Upper lobe of left lung (tissue), 6 donors: ENCODE measurements around the gene SFTPA2. TPM values are rescaled to one million over a fixed set of nuclear protein-coding genes. Genes with fewer than 3 reads are reported as not detected.
A peak's percentile ranks its signal among the peaks of the same experiment; 100 is the strongest.
"Not testable (repeated sequence)": the region's sequence is repeated elsewhere in the genome, so short reads cannot be mapped to it uniquely, and the experiment has no call there.

Experiments used
- ATAC-seq, 2 donors: fragments of 200-7000 bp; cut with Tn5 transposase; one replicate each; pipeline ENCODE4 v1.9.1; 2022; ENCODE audit warnings: mild to moderate bottlenecking in 2 of 2, moderate library complexity in 2 of 2; ENCODE audit not compliant: low FRiP score in 2 of 2
- DNase-seq, 2 donors: peaks; one replicate each; pipeline ENCODE4 v3.0.0-alpha.2; 2019 to 2020
- H3K27ac ChIP-seq, 4 donors: fragments of 200-600 bp; sonication (generic); one replicate each; pipeline ENCODE4 v1.5.1; 2016 to 2019
- H3K27me3 ChIP-seq, 4 donors: fragments of 200-600 bp; sonication (generic); one replicate each; pipeline ENCODE4 v1.5.1; 2017 to 2019
- H3K36me3 ChIP-seq, 4 donors: fragments of 200-600 bp; sonication (generic); one replicate each; pipeline ENCODE4 v1.5.1; 2016 to 2019
- H3K4me1 ChIP-seq, 4 donors: fragments of 200-600 bp; sonication (generic); one replicate each; pipeline ENCODE4 v1.5.1; 2018 to 2019
- H3K4me3 ChIP-seq, 4 donors: fragments of 200-600 bp; sonication (generic); one replicate each; pipeline ENCODE4 v1.5.1; 2017 to 2019; ENCODE audit warnings: mild to moderate bottlenecking in 2 of 4, moderate library complexity in 1 of 4
- H3K9me3 ChIP-seq, 4 donors: fragments of 200-600 bp; sonication (generic); one replicate each; pipeline ENCODE4 v1.5.1; 2018 to 2019
- EP300 ChIP-seq, 4 donors: sonication (generic); formaldehyde crosslinking; IDR thresholded peaks; one replicate each; pipeline ENCODE4 v1.5.1; 2017; ENCODE audit warnings: antibody characterized with exemption in 4 of 4, control low read depth in 2 of 4
- POLR2A ChIP-seq, 4 donors: fragments of 450-650 bp; IDR thresholded peaks; one replicate each; pipeline ENCODE4 v1.5.1; 2016 to 2017; ENCODE audit warnings: antibody characterized with exemption in 4 of 4, mild to moderate bottlenecking in 2 of 4
- POLR2AphosphoS5 ChIP-seq, 2 donors: sonication (generic); formaldehyde crosslinking; IDR thresholded peaks; one replicate each; pipeline ENCODE4 v1.5.1; 2017; ENCODE audit warnings: antibody characterized with exemption in 2 of 2
- WGBS, 2 donors: methylation state at CpG; one replicate each; pipeline ENCODE4 v1.1.5; 2017 to 2018; 5-methylcytosine and 5-hydroxymethylcytosine counted together
- total RNA-seq, 6 donors: library from RNA; depleted of rRNA in 4 of 6; stranded (reverse); fragments of >200 nt in 4 of 6; gene quantifications; one replicate each; pipeline versions ENCODE4 v1.1.0 to v1.2.1, GENCODE V29; 2016 to 2021
- TF ChIP-seq, protein P1 (sequence below), 6 experiments: fragments of 450-650 bp in 4 of 6; fragments of 200-600 bp in 2 of 6; sonication (generic) in 2 of 6; IDR thresholded peaks; one replicate each; pipeline ENCODE4 v1.5.1; 2016 to 2019; ENCODE audit warnings: antibody characterized with exemption in 6 of 6
- donor health status: DM: no; HTN: no; CAD: no; lungs with moderate emphysema.
- donor health status: DM: no; HTN: yes; CAD: no; lungs with severe emphysema.

SFTPA2 gene
- total RNA-seq, 6 donors from 2014 or later = 9,072 to 22,500 (median 12,135) TPM

DNA sequence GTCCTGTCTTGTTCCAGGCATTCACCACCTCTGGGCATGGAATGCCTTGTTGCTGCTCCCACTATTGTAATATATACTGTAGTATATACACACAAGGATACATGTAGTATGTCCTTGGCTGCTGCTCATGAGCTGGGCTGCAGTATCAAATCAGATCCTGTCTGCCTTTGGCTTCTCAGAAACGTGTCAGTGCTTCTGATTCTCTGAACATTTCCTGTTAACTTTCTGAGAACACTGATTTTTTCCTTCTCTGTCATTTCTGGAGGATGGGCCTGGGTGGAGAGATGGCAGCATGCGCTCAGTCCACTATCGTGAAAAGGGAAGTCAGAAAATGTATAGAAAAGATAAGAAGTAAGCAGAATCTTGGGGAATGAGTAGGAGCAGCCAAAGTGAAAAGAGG lies 12.2 kb downstream of the SFTPA2 start:
- no peak for DNase-seq
- no peak overlapping the region for H3K27ac ChIP-seq
- ATAC-seq = no peak
- H3K4me1 ChIP-seq = no peaks in the 10 kb centered on the region
- H3K27me3 ChIP-seq = no peaks in the 10 kb centered on the region
- H3K9me3 ChIP-seq = no peaks in the 10 kb centered on the region
- TF ChIP-seq POLR2AphosphoS5 (IDR thresholded peaks at IDR 0.05) (no peak), POLR2A (IDR thresholded peaks at IDR 0.05) (no peak), EP300 (IDR thresholded peaks at IDR 0.05) (no peak)
- TF ChIP-seq, protein P1, sequence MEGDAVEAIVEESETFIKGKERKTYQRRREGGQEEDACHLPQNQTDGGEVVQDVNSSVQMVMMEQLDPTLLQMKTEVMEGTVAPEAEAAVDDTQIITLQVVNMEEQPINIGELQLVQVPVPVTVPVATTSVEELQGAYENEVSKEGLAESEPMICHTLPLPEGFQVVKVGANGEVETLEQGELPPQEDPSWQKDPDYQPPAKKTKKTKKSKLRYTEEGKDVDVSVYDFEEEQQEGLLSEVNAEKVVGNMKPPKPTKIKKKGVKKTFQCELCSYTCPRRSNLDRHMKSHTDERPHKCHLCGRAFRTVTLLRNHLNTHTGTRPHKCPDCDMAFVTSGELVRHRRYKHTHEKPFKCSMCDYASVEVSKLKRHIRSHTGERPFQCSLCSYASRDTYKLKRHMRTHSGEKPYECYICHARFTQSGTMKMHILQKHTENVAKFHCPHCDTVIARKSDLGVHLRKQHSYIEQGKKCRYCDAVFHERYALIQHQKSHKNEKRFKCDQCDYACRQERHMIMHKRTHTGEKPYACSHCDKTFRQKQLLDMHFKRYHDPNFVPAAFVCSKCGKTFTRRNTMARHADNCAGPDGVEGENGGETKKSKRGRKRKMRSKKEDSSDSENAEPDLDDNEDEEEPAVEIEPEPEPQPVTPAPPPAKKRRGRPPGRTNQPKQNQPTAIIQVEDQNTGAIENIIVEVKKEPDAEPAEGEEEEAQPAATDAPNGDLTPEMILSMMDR (IDR thresholded peaks at IDR 0.05) = no peak
- no peak overlapping the region for H3K4me3 ChIP-seq
- no peaks in the 10 kb centered on the region for H3K36me3 ChIP-seq
- WGBS, 2 donors = 54 to 57% methylated on average over 3 of the region's 3 CpGs

DNA sequence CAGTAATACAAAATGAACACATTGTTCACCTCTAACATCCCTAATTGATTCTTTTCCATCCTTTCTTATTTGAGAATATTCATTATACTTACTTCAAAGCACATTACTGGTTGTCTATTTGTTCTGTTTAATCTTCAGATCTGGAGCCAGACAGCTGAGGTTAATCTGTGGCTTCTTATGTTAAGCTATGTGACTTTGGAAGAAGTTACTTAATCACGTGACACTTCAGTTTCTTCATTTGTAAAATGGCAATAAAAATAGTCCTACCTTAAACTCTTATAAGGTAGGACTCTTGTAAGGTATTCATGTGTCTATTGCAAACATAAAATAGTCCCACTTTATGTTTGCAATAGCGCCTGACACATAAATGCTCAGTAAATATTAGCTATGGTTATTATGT lies 13.1 kb downstream of the SFTPA2 start:
- H3K9me3 ChIP-seq, H3K4me3 ChIP-seq, H3K27me3 ChIP-seq, ATAC-seq, DNase-seq, H3K36me3 ChIP-seq, H3K27ac ChIP-seq, H3K4me1 ChIP-seq: not testable (repeated sequence)
- 31 to 71% methylated on average over 2 of the region's 2 CpGs for WGBS, 2 donors

DNA sequence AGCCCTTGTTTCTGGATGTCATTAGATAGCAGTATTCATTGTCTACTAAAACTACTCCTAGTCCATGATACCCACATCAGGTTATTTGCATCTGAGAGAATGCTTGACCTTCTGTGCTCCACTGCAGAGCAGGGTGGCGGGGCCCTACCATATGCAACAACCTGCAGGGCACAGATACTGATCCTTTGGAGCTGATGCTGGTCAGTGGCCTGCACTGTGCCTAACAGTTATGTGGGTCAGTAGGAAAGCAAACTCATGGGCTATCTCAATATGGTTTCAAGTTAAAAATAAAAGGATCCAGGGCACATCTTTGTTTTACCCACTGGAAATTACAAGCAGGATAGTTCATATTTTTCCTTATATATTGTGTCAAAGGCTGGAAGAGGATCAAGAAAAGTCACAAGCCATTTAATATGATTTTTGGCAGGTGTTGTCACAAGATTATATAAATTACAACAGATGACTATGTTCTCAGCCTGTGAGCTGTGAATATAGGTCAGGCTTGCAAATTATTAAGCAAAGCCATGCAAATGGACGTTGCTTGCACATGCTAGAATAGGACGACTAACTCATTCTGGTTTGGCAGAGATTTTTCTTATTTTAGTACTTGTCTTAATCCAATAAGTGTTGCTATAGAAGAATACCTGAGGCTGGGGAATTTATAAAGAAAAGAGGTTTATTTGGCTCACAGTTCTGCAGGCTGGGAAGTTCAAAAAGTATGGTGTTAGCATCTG lies 15.1 kb downstream of the SFTPA2 start:
- not testable (repeated sequence) for H3K36me3 ChIP-seq, H3K27ac ChIP-seq, H3K27me3 ChIP-seq, ATAC-seq, H3K4me1 ChIP-seq, H3K9me3 ChIP-seq, DNase-seq, H3K4me3 ChIP-seq
- WGBS, 2 donors = 82% methylated on average over 3 of the region's 3 CpGs

DNA sequence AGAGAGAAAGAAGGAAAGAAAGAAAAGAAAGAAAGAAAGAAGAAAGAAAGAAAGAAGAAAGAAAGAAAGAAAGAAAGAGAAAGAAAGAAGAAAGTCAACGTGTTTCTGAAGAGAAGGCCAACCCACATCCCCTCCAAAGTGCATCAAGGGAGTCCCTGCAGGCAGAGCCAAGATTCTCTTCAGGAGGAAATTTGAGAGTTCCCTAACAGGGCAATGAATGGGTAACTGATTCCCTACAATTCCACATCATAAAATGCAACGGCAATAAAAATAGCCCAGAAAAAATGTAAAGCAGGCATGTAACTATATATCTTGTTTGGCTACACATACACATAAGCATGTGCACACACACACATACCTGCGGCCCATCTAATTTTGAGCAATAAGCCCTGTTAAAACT lies 15.8 kb downstream of the SFTPA2 start:
- H3K27ac ChIP-seq, H3K4me3 ChIP-seq, H3K9me3 ChIP-seq, H3K36me3 ChIP-seq, H3K4me1 ChIP-seq, ATAC-seq, DNase-seq, H3K27me3 ChIP-seq: not testable (repeated sequence)
- 90 to 91% methylated on average over 3 of the region's 3 CpGs for WGBS, 2 donors

DNA sequence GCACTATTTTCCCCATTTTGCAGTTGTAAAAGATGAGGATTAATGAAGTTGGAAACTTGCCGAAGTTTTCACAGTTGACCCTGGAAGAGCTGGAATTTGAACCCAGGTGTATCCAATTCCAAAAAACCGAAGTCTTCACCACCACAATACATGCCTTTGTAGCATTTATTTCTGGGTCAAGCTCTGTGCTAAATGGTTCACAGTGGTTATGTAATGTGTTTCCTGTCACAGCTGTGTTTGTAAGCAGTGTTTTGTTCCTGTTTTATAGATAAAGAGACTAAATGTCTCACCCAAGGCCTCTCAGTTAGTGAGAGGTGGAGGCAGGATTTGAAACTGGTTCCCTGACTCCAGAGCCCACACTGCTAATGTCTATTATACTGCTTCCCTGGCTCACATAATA lies 17.6 kb downstream of the SFTPA2 start:
- no peaks in the 10 kb centered on the region for H3K27me3 ChIP-seq
- WGBS, 2 donors = 40 to 52% methylated on average over 2 of the region's 2 CpGs
- no peaks in the 10 kb centered on the region for H3K36me3 ChIP-seq
- H3K4me1 ChIP-seq = no peaks in the 10 kb centered on the region
- H3K27ac ChIP-seq = no peak overlapping the region
- ATAC-seq (peak in 1 of 2 donors; percentile 32), DNase-seq (no peak)
- TF ChIP-seq POLR2AphosphoS5 (IDR thresholded peaks at IDR 0.05) (no peak), EP300 (IDR thresholded peaks at IDR 0.05) (no peak), POLR2A (IDR thresholded peaks at IDR 0.05) (no peak)
- TF ChIP-seq, protein P1 (IDR thresholded peaks at IDR 0.05) = no peak
- no peaks in the 10 kb centered on the region for H3K9me3 ChIP-seq
- no peak overlapping the region for H3K4me3 ChIP-seq

DNA sequence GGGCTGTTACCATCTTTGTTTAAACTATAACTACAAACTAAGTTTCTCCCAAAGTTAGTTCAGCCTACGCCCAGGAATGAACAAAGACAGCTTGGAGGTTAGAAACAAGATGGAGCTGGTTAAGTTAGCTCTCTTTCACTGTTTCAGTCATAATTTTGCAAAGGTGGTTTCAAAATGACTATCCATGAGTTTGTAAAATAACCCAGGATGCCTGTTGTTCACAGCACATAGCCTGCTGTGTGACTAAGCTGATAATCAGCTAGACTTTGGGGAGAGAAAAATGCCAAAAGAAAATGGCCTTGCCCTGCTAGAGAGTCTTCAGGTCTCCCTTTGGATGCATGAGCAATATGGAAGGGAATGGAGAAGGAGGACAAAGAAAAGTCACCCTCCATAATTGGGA lies 19.3 kb downstream of the SFTPA2 start:
- not testable (repeated sequence) for H3K9me3 ChIP-seq, H3K36me3 ChIP-seq, H3K27ac ChIP-seq, H3K4me1 ChIP-seq, H3K4me3 ChIP-seq, H3K27me3 ChIP-seq, ATAC-seq, DNase-seq
- WGBS, 2 donors = 76 to 93% methylated on average over 1 of the region's 1 CpG

DNA sequence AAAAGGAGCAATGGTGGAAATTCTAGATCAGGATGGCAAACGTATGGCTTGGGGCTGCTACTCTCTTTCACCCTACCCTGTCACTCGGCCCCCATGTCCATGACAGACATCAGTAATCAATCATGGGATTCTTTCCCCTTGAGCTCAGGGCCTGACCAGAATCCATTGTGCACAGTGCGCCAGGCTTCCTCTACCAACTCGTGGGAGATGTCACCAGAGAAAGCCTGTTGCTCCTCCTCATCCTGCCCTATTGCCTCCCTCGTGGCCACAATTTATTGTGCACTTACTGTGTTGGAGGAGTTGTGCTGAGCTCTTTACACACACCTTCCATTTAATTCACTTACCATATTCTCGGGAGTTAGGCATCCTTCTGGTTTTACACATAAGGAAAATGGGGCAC lies 21.9 kb downstream of the SFTPA2 start:
- not testable (repeated sequence) for H3K36me3 ChIP-seq, ATAC-seq, H3K9me3 ChIP-seq, H3K27me3 ChIP-seq, H3K4me3 ChIP-seq, H3K27ac ChIP-seq, H3K4me1 ChIP-seq, DNase-seq
- 76 to 78% methylated on average over 6 of the region's 6 CpGs for WGBS, 2 donors

DNA sequence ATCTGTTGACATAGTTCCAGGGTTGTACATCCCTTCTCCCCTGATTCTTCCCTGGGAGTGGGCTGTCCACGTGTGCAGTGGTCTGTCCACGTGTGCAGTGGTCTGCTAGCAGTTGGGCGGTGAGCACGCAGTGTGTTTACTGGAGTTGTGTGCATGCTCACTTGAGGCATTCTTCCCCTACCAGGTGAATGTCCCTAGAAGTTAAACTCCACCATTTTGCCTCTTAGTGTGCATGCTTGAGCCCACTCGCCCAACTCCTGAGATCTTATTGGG lies 26.4 kb downstream of the SFTPA2 start:
- no CpG with 5 or more reads among the region's 5 CpGs for WGBS, 2 donors
- H3K27me3 ChIP-seq, H3K36me3 ChIP-seq, H3K9me3 ChIP-seq, ATAC-seq, H3K27ac ChIP-seq, H3K4me3 ChIP-seq, H3K4me1 ChIP-seq, DNase-seq: not testable (repeated sequence)

DNA sequence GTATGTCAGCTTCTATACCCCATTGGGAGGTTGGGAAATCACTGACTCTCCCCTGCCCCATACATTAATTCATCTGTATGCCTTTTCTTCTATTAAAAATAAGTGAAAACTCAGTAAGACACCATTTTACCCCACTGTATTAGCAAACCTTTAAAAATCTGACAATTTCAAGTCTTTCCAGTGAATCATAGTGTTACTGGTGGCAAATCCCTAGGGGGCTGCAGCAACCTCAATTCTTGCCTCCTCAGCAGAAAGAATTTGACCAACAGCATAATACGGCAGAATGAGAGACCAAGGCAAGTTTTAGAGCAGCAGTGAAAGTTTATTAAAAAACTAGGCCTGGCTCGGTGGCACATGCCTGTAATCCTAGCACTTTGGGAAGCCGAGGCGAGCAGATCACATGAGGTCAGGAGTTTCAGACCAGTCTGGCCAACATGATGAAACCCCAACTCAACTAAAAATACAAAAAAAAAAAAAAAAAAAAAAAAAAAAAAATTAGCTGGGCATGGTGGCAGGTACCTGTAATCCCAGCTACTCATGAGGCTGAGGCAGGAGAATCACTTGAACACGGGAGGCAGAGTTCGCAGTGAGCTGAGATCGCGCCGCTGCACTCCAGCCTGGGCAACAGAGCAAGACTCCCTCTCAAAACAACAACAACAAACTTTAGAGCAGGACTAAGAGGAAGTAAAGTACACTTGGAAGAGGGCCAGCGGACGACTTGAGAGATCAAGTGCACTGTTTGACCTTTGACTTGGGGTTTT lies 26.9 kb downstream of the SFTPA2 start:
- H3K27ac ChIP-seq, H3K27me3 ChIP-seq, H3K9me3 ChIP-seq, H3K4me1 ChIP-seq, H3K4me3 ChIP-seq, H3K36me3 ChIP-seq: not testable (repeated sequence)
- ATAC-seq (peak in 1 of 2 donors; percentile 63), DNase-seq (peak in 1 of 2 donors; percentile 34)
- WGBS, 2 donors = 80 to 88% methylated on average over 6 to 9 of the region's 11 CpGs

DNA sequence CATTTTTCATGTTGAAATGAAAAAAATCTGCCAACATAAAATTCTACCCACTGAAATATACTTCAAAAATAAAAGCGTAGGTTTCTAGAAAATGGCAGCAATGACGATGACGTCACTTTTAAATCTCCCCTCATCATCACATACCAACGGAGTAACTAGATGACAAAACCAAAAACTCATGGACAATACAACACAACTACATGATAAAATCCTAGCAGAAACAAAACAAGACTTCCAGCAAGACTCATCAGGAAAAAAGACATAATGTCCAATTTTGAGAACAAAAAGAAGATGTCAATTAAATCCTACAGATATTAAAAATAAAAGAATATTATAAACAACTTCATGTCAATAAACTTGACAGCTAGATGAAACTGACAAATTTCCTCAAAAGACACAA lies 31.9 kb downstream of the SFTPA2 start:
- not testable (repeated sequence) for H3K4me3 ChIP-seq, H3K4me1 ChIP-seq, H3K9me3 ChIP-seq, H3K27ac ChIP-seq, ATAC-seq, DNase-seq, H3K27me3 ChIP-seq, H3K36me3 ChIP-seq
- WGBS, 2 donors = 86% methylated on average over 1 of the region's 4 CpGs; no CpG with 5 or more reads in 1 of the 2 donors
